ENCODE data around the gene UGT2B7. TPM values are rescaled to one million over a fixed set of nuclear protein-coding genes. Genes with fewer than 3 reads are reported as not detected.
"Not testable (repeated sequence)": the region's sequence is repeated elsewhere in the genome, so short reads cannot be mapped to it uniquely, and the experiment has no call there.

UGT2B7 gene
- total and polyA plus RNA-seq, 2 donors (not counting 1 experiment from before 2014, with no cell fraction given): not detected

GRCh38 chr4:69104719-69105275 lies 8.5 kb downstream of the UGT2B7 start:
- ChIA-PET POLR2A (no interaction called here), CTCF (no interaction called here)
- no peak overlapping the region for H3K4me2 ChIP-seq (replicated peaks; ENCODE audit: low read depth, low read length, poor library complexity, severe bottlenecking)
- H3K4me3 ChIP-seq (ENCODE audit: control extremely low read depth in 1 of 5, extremely low read depth in 1 of 5, insufficient read depth in 1 of 5, low read depth in 2 of 5, low read length in 4 of 5): no peak overlapping the region
- no peak overlapping the region for H3K27ac Mint-ChIP-seq
- H3K27me3 ChIP-seq (replicated peaks in 1 of 4; ENCODE audit: control extremely low read depth in 1 of 4, control insufficient read depth in 3 of 4, insufficient read depth in 4 of 4, low read length in 3 of 4): no peaks in the 10 kb centered on the region
- DNase-seq (no peak), ATAC-seq (ENCODE audit: low read depth) (no peak)
- intact Hi-C loops (cut with micrococcal nuclease): no loop called here
- H3K79me2 ChIP-seq (ENCODE audit: control insufficient read depth, insufficient read depth, low read length): no peaks in the 10 kb centered on the region
- no peaks in the 10 kb centered on the region for H3K4me1 Mint-ChIP-seq
- TF ChIP-seq EZH2 (IDR thresholded peaks at IDR 0.05; ENCODE audit: borderline replicate concordance, insufficient read depth, low read depth, low read length, poor library complexity, severe bottlenecking): no peak
- TF ChIP-seq, protein P1, sequence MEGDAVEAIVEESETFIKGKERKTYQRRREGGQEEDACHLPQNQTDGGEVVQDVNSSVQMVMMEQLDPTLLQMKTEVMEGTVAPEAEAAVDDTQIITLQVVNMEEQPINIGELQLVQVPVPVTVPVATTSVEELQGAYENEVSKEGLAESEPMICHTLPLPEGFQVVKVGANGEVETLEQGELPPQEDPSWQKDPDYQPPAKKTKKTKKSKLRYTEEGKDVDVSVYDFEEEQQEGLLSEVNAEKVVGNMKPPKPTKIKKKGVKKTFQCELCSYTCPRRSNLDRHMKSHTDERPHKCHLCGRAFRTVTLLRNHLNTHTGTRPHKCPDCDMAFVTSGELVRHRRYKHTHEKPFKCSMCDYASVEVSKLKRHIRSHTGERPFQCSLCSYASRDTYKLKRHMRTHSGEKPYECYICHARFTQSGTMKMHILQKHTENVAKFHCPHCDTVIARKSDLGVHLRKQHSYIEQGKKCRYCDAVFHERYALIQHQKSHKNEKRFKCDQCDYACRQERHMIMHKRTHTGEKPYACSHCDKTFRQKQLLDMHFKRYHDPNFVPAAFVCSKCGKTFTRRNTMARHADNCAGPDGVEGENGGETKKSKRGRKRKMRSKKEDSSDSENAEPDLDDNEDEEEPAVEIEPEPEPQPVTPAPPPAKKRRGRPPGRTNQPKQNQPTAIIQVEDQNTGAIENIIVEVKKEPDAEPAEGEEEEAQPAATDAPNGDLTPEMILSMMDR (IDR thresholded peaks at IDR 0.05): no peak
- H3K4me3 Mint-ChIP-seq: no peak overlapping the region
- no peaks in the 10 kb centered on the region for H3K4me1 ChIP-seq (ENCODE audit: control insufficient read depth in 2 of 2, insufficient read depth in 2 of 2, low read length in 2 of 2)
- H3K9ac ChIP-seq (ENCODE audit: low read length): no peak overlapping the region
- no peaks in the 10 kb centered on the region for H3K36me3 ChIP-seq (replicated peaks in 1 of 2; ENCODE audit: control extremely low read depth in 1 of 2, control insufficient read depth in 1 of 2, extremely low read depth in 1 of 2, insufficient read depth in 2 of 2, low read length in 1 of 2)
- no peaks in the 10 kb centered on the region for H3K9me3 ChIP-seq (ENCODE audit: control extremely low read depth in 1 of 3, control insufficient read depth in 2 of 3, insufficient read depth in 1 of 3, low read length in 2 of 3)
- H4K20me1 ChIP-seq (ENCODE audit: control insufficient read depth, insufficient read depth, low read length, poor library complexity, severe bottlenecking): no peaks in the 10 kb centered on the region
- H3K27ac ChIP-seq (ENCODE audit: low read length in 2 of 2): no peak overlapping the region
- no peaks in the 10 kb centered on the region for H3K27me3 Mint-ChIP-seq
- H2AFZ ChIP-seq (ENCODE audit: insufficient read depth, low read depth, low read length, poor library complexity, severe bottlenecking): no peak overlapping the region
- no peaks in the 10 kb centered on the region for H3K9me3 Mint-ChIP-seq (ENCODE audit: insufficient read depth)
- WGBS (ENCODE audit: insufficient coverage): no CpG with 5 or more reads among the region's 2 CpGs

DNA sequence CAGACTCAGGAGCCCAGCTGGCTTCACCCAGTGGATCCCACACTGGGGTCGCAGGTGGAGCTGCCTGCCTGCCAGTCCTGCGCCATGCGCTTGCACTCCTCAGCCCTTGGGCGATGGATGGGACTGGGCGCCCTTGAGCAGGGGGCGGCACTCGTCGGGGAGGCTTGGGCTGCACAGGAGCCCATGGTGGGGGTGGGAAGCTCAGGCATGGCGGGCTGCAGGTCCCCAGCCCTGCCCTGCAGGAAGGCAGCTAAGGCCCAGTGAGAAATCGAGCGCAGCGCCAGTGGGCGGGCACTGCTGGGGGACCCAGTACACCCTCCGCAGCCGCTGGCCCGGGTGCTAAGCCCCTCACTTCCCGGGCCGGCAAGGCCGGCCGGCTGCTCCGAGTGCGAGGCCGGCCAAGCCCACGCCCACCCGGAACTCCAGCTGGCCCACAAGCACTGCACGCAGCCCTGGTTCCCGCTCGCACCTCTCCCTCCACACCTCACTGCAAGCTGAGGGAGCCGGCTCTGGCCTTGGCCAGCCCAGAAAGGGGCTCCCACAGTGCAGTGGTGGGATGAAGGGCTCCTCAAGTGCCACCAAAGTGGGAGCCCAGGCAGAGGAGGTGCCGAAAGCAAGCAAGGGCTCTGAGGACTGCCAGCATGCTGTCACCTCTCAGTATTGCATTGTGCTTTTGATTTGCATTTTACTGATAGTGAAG lies 19.0 kb downstream of the UGT2B7 start:
- CTCF ChIA-PET; H3K9me3 ChIP-seq (ENCODE audit: control extremely low read depth in 1 of 3, control insufficient read depth in 2 of 3, insufficient read depth in 1 of 3, low read length in 2 of 3); H3K27me3 Mint-ChIP-seq; H3K4me2 ChIP-seq (replicated peaks; ENCODE audit: low read depth, low read length, poor library complexity, severe bottlenecking); H3K4me3 ChIP-seq (ENCODE audit: control extremely low read depth in 1 of 5, extremely low read depth in 1 of 5, insufficient read depth in 1 of 5, low read depth in 2 of 5, low read length in 4 of 5); H3K27ac ChIP-seq (ENCODE audit: low read length in 2 of 2); H3K9me3 Mint-ChIP-seq (ENCODE audit: insufficient read depth); H3K4me1 Mint-ChIP-seq; POLR2A ChIA-PET; H3K27ac Mint-ChIP-seq; ATAC-seq (ENCODE audit: low read depth); H3K79me2 ChIP-seq (ENCODE audit: control insufficient read depth, insufficient read depth, low read length); H3K4me1 ChIP-seq (ENCODE audit: control insufficient read depth in 2 of 2, insufficient read depth in 2 of 2, low read length in 2 of 2); H3K9ac ChIP-seq (ENCODE audit: low read length); H3K27me3 ChIP-seq (replicated peaks in 1 of 4; ENCODE audit: control extremely low read depth in 1 of 4, control insufficient read depth in 3 of 4, insufficient read depth in 4 of 4, low read length in 3 of 4); H4K20me1 ChIP-seq (ENCODE audit: control insufficient read depth, insufficient read depth, low read length, poor library complexity, severe bottlenecking); H3K4me3 Mint-ChIP-seq; intact Hi-C loops (cut with micrococcal nuclease); DNase-seq; H2AFZ ChIP-seq (ENCODE audit: insufficient read depth, low read depth, low read length, poor library complexity, severe bottlenecking); H3K36me3 ChIP-seq (replicated peaks in 1 of 2; ENCODE audit: control extremely low read depth in 1 of 2, control insufficient read depth in 1 of 2, extremely low read depth in 1 of 2, insufficient read depth in 2 of 2, low read length in 1 of 2): not testable (repeated sequence)
- 95% methylated on average over 24 of the region's 30 CpGs for WGBS (ENCODE audit: insufficient coverage)
